Activated CD4-positive, alpha-beta T cell treated with anti-CD3 and anti-CD28 coated beads, Interleukin-2, Interleukin-4, amounts not matched to agents 100 ng/mL and 50 ng/mL, durations not matched to agents 16 hours and 8 hours (primary cell): ENCODE results near the gene C1QTNF2.
"Not testable (repeated sequence)": the region's sequence is repeated elsewhere in the genome, so short reads cannot be mapped to it uniquely, and the experiment has no call there.

Experiments used
- DNase-seq: peaks from one replicate; pipeline ENCODE4 v3.0.0-alpha.2; 2020; ENCODE audit warnings: low spot score

Gene C1QTNF2

GRCh38 chr5:160342413-160342941 lies 27.9 kb downstream of the C1QTNF2 start:
- DNase-seq = no peak

- DNase-seq = no peak
Measured at GRCh38 chr5:160341309-160341870, 29.0 kb downstream of the C1QTNF2 start.

DNA sequence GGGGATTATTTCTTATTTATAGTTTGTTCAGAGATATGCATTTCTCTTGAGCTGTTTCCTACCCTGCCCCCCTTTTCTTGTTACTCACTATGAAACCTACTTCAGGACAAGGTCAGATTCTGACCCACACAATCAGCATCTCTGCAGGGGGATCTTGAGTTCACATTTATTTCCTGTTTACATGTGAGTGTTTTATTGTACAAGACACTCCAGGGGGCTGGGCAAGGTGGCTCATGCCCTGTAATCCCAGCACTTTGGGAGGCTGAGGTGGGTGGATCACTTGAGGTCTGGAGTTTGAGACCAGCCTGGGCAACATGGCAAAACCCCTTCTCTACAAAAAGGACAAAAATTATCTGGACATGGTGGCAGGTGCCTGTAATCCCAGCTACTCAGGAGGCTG lies 29.9 kb downstream of the C1QTNF2 start:
- not testable (repeated sequence) for DNase-seq

DNA sequence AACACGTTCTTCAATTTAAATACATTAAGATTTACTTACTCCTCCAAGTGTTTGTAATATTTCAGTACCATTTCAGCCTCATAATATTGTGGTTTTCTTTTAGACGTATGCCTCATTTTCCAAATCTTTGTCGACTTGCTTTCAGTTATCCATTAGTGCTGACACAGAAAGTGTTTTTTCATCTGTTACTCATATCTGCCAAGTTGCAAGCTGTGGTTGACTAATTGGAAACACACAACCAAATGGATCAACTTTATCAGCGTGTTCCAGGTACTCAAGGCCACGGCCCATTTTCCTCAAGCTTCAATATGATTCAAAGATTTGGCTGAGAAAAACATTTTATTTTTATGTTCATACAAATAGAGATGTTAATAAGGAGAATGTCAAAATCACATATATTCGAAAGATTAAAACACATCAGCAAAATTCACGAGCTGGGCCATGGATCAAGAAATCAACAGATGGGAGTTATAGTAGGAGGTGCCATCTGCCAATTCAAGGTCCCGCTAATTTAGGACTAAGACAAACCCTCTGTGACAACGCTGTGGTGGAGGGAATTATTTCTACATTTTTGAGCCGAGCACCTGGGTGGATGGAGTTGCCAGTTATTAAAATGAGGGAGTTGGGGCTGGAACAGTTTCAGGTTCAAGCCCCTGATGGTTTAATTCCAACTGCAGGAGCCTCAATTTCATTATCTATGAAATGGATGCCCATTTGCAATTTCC lies 30.9 kb downstream of the C1QTNF2 start:
- peak; percentile 25 for DNase-seq

- DNase-seq = not testable (repeated sequence)
Measured at GRCh38 chr5:160334716-160335115, 35.7 kb downstream of the C1QTNF2 start.

- no peak for DNase-seq
Measured at GRCh38 chr5:160333721-160334120, 36.7 kb downstream of the C1QTNF2 start.

- no peak for DNase-seq
Measured at GRCh38 chr5:160330212-160330611, 40.2 kb downstream of the C1QTNF2 start.

- no peak for DNase-seq
Measured at GRCh38 chr5:160327818-160328217, 42.6 kb downstream of the C1QTNF2 start.

DNA sequence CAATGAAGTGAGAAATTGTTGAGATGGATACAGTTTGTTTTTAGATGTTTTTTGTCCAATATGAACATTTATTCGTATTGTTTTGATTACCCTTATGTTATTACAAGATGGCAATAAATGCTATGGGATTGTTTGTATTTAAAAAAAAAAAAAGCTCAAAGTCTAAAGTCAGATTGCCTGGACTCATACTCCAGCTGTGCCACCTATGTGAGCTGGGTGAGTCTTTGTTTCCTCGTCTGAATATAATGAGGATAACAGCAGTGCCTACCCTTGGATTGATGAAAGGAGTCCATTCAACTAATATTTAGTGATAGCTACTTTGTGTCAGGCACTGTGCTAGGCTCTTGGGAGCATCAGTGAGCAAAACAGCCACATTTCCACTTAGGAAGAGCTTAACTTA lies 43.4 kb downstream of the C1QTNF2 start:
- DNase-seq = no peak

- DNase-seq = no peak
Measured at GRCh38 chr5:160325716-160326115, 44.7 kb downstream of the C1QTNF2 start.

DNA sequence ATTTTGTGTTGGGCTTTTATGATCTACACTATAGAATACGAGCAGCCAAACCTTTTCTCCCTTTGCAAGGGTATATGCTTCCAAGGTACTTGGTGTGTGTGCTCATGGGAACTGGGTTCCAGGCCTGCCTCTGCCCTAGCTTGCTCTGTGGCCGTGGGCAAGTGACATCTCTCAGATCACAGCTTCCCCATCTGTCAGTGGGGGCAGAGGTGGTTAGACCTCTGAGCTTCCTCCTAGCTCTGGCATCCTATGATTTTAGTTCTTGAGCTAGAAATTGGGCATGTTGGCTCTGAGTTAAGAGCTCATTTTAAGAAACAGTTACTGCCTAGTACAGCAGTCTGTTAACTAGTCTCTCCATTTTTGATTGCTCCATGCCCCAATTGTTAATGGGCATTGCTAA lies 45.5 kb downstream of the C1QTNF2 start:
- no peak for DNase-seq

DNA sequence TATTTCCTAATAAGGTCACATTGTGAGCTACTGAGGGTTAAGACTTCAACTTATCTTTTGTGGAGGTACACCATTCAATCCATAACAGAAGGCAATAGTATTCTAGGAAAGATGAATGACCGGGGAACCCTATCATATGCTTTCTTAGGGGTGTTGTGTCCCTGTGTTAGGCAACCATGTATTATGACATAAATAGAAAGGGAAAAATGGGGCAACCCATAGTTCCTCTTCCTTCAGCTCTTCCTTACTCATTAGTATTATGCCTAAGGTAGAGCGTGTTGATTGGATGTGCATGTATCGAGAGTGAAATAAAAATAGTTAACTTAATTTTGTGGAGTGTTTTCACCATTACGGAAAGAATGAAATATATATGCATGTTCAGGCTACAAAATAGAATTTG lies 52.0 kb downstream of the C1QTNF2 start:
- DNase-seq = no peak

- no peak for DNase-seq
Measured at GRCh38 chr5:160317434-160317833, 53.0 kb downstream of the C1QTNF2 start.

GRCh38 chr5:160315968-160316367 lies 54.5 kb downstream of the C1QTNF2 start:
- DNase-seq = no peak

DNA sequence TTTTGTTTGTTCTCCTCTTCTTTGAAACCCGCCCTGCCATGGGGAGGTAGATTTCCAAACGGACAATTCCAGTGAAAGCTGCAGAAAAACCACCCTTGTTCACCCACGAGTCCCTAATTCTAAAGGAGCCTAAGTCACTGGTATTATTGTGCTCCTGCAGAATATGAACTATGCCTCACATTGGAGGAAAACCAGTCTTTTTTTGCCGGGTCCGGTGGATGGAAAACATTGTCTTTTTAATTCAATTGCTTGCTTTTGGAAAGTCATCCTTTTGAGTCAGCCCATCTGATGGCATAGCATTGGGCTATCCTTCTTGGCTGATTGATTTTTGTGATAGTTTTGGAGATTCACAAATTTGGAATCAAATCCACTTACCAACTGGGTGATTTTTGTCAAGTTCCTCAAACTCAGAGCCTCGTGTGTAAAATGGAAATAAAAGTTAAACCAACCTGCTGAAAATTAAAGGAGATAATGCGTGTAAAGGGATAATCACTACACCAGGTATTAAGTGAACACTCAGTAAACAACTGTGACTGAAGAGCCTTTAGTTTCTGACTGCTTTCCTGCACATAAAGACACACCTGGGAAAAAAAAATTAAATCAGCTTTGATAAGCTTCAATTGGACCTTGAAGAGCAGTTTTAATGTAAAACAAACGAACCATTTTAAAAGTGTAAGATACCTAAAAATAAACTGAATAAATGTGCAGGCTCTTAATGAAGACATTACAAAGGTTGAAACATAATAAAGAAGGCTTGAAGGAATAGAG lies 57.3 kb downstream of the C1QTNF2 start:
- no peak for DNase-seq

GRCh38 chr5:160312134-160312959 lies 58.1 kb downstream of the C1QTNF2 start, which contains the start of gene CCNJL:
Gene CCNJL (minus strand): TSS chr5:160312564. CDS start chr5:160311923, 641 bp downstream.
- no peak for DNase-seq

GRCh38 chr5:160311491-160312133 lies 58.8 kb downstream of the C1QTNF2 start:
- no peak for DNase-seq

DNA sequence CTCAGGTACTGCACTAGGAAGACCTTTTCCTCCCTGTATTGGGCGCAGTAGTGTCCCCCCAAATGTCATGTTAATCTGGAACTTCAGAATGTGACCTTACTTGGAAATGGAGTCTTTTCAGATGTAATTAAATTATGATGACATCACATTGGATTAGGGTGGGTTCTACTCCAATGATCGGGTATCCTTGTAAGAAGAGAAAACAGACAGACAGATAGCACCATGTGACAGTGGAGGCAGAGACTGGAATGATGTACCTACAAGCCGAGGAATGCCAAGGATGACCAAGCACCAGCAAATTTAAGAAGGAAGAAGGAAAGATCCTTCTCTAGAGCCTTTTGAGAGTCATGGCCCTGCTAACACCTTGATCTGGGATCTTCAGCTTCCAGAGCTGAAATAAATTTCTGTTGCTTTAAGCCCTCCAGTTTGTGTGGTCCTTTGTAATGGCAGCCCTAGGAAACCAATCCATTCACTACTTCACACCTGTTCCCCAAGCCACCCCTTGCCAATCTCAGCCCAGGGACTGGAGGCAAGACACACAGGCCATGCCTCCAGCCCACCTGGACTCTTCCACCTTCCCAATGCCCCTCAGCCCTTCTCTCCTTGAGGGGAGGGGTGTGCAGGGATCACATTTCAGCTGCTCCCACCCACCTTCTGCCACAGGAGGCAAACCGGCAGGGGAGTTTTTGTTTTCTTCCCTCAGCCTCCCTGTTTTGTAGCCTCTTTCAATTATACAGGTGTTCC lies 59.7 kb downstream of the C1QTNF2 start:
- DNase-seq = no peak

GRCh38 chr5:160310140-160310539 lies 60.3 kb downstream of the C1QTNF2 start:
- no peak for DNase-seq

- no peak for DNase-seq
Measured at GRCh38 chr5:160306696-160307095, 63.7 kb downstream of the C1QTNF2 start.

DNA sequence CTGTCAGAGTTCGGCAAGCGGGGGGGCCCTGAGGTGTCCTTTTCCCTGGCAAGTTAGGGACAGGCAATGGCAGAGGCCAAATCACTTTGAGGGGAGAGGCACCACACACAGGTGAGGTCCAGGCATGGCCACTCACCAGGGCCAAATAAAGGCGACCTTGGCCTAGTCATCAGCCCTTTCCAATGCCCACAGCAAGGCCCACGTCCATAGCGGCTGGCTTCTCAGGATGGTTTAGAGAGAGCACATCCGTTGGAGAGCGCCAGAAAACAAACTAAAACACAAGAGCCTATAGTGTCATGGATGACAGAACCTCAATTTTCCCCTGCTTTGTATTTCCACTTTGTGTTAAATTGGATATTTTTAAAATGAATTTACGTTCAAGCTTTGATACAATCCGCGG lies 65.1 kb downstream of the C1QTNF2 start:
- DNase-seq = no peak
